ENCODE measurements around the gene ADAT1.

- TF ChIP-seq CTCF (IDR thresholded peaks at IDR 0.05; ENCODE audit: low read length) = no peak
- TF ChIP-seq EZH2phosphoT487 (IDR thresholded peaks at IDR 0.05; ENCODE audit: low read length) = no peak
- TF ChIP-seq EZH2 (optimal IDR thresholded peaks at IDR 0.05; ENCODE audit: low read depth, low read length) = no peak
Measured at GRCh38 chr16:75558846-75559401, 64.2 kb downstream of the ADAT1 start.

Data from MM.1S (cell line).